ENCODE results near the gene CCR2. TPM values are rescaled to one million over a fixed set of nuclear protein-coding genes. Genes with fewer than 3 reads are reported as not detected.
"Not testable (repeated sequence)": the region's sequence is repeated elsewhere in the genome, so short reads cannot be mapped to it uniquely, and the experiment has no call there.

Gene CCR2
- total RNA-seq, 4 donors from 2014 or later, result 1.3 to 5.4 (median 4.1) TPM

DNA sequence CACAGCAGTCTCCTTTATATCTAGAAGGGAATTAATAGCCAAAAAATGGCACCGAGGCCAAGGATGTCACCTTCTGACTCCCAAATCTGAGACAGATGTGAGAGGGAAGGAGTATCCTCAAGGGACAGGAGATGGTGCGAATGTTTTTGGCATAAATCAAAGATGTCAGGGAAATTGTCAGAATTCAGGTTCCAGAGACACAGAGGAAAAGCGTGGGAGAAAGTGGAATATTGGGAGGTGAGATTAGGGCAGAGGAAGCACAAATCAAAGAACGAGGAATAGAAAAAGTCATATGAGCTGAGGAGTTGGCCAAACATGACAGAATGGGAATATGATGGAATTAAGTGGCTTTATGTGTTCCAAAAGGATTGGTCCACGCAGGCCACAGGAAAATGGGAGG lies 46.9 kb downstream of the CCR2 start:
- ATAC-seq (ENCODE audit: low FRiP score) (no peak), DNase-seq (ENCODE audit: low spot score) (no peak)
- no peak for TF ChIP-seq CTCF (IDR thresholded peaks at IDR 0.05)

- no peak for DNase-seq (ENCODE audit: low spot score)
- no peak for ATAC-seq (ENCODE audit: low FRiP score)
- TF ChIP-seq CTCF (IDR thresholded peaks at IDR 0.05), result no peak
Observed at GRCh38 chr3:46401579-46401978, 47.7 kb downstream of the CCR2 start.

DNA sequence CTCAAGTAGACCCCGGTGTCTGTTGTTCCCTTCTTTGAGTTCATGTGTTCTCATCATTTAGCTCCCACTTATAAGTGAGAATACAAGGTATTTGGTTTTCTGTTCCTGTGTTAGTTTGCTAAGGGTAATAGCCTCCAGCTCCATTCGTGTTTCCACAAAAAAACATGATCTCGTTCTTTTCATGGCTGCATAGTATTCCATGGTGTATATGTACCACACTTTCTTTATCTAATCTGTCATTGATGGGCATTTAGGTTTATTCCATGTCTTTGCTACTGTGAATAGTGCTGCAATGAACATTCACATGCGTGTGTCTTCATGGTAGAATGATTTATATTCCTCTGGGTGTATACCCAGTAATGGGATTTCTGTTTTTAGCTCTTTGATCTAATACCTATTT lies 49.0 kb downstream of the CCR2 start:
- not testable (repeated sequence) for DNase-seq (ENCODE audit: low spot score); ATAC-seq (ENCODE audit: low FRiP score)

DNA sequence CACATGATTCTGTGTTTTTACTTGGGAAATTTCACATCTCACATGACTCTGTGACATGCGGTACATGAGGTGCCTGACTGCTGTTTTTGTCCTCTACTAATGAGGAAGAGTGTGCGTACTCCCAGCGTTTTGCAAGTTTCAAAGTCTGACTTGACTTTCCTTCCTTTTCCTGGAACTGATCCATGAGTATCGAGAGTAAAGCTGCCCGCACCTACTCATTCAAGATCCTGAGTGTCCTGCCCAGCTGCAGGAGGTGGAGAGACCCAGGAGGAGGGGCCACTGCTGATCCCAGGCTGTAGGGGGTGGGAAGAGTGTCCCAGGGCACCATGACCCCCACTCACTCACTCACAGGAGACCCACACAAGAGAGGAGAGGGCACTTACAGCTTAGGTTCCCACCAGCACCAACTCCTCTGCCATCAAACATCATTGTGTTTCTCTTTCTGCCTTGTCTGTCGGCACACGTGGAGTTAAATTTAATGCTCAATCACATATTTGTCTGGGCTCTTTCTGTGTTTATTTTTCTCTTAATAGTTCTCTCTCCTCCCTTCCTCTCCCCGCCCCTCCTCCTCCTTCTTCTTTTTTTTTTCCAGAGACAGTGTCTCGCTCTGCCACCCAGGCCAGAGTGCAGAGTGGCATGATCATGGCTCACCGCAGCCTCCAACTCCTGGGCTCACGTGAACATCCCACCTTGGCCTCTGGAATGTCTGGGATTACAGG lies 51.5 kb downstream of the CCR2 start:
- no peak for ATAC-seq (ENCODE audit: low FRiP score)
- TF ChIP-seq CTCF (IDR thresholded peaks at IDR 0.05), result no peak
- DNase-seq (ENCODE audit: low spot score), result no peak

- peak; percentile 50 for DNase-seq (ENCODE audit: low spot score)
- no peak for ATAC-seq (ENCODE audit: low FRiP score)
- TF ChIP-seq CTCF (IDR thresholded peaks at IDR 0.05), result no peak
Observed at GRCh38 chr3:46406443-46406787, 52.5 kb downstream of the CCR2 start.

- peak; percentile 65 for ATAC-seq (ENCODE audit: low FRiP score)
Observed at GRCh38 chr3:46406788-46407611, 53.1 kb downstream of the CCR2 start, which contains the start of the genes CCR5AS and CCRL2. Gene CCR5AS (minus strand): TSS chr3:46407066. Gene CCRL2 (plus strand): TSS chr3:46407259. CDS start chr3:46408080, 821 bp downstream.

More at GRCh38 chr3:46406788-46407611, 53.1 kb downstream of the CCR2 start, which contains the start of the genes CCR5AS and CCRL2:
- DNase-seq (ENCODE audit: low spot score), result no peak
- no peak for TF ChIP-seq CTCF (IDR thresholded peaks at IDR 0.05)

All from omental fat pad (tissue), 4 donors.